WERI-Rb-1 (cell line): Measurements from ENCODE around the gene PHYH.
"Not testable (repeated sequence)": the region's sequence is repeated elsewhere in the genome, so short reads cannot be mapped to it uniquely, and the experiment has no call there.

Source experiments
- DNase-seq: peaks from one replicate; pipeline ENCODE4 v3.0.0-alpha.2; 2020
- H3K27ac ChIP-seq: fragments of 250-450 bp; sonication (Bioruptor Pico); 2 replicates; pipeline ENCODE4 v1.5.1; 2020; ENCODE audit warnings: mild to moderate bottlenecking, moderate library complexity
- H3K27me3 ChIP-seq: fragments of 250-450 bp; sonication (Bioruptor Pico); 2 replicates; pipeline ENCODE4 v1.5.1; 2021; ENCODE audit warnings: mild to moderate bottlenecking, low read depth, moderate library complexity; ENCODE audit not compliant: insufficient read depth, severe bottlenecking
- H3K36me3 ChIP-seq: fragments of 250-450 bp; sonication (Bioruptor Pico); 2 replicates; pipeline ENCODE4 v1.5.1; 2020; ENCODE audit warnings: mild to moderate bottlenecking, moderate library complexity
- H3K4me3 ChIP-seq: 2 replicates; pipeline ENCODE4 v1.5.1; 2011; ENCODE audit warnings: low read depth, mild to moderate bottlenecking, control low read depth, low read length
- H3K9me3 ChIP-seq: fragments of 250-450 bp; sonication (Bioruptor Pico); 2 replicates; pipeline ENCODE4 v1.5.1; 2021; ENCODE audit warnings: mild to moderate bottlenecking, moderate library complexity; ENCODE audit not compliant: severe bottlenecking
- TF ChIP-seq, protein P1 (sequence below): IDR thresholded peaks from 2 replicates; pipeline ENCODE4 v1.5.1; 2011; ENCODE audit warnings: low read depth, mild to moderate bottlenecking, control low read depth, inconsistent platforms, low read length

PHYH gene

DNA sequence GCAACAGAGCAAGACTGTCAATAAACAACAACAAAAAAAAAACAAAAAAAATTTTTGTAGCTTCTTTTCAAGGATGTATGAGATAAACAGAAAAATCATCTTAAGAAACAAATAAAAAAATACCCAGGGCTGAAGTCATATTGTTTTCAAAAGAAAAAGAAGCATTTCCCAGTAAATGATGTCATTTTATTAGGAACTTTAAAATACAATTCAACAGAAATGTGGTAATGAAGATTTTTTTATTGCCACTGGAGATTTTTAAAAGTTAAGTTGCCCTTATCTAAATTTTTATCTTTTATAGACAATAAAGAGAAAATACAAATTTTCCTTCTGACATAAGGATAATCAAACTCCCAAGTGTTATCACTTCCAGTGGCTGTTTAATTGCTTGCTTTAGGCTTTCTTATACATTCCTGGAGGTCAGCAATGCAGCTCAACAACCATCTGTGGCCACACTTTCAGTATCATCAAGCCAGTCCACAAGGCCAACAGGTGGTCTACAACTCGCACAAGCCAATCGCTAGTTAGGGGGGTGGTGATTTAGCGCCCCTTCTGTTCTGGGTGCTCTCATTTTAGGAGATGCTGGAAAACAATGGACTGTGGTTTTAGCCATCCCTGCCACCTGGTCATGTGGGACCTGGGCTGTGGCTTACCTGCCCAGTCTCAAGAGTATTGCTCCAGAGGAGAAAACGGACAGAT is 37.4 kb upstream of the PHYH start:
- no peak for DNase-seq
- no peak overlapping the region for H3K4me3 ChIP-seq
- H3K27ac ChIP-seq = no peak overlapping the region
- H3K36me3 ChIP-seq = peaks cover 9% of the 10 kb centered on the region; the same call in 1 of the 2 replicates
- no peaks in the 10 kb centered on the region for H3K27me3 ChIP-seq
- TF ChIP-seq, protein P1, sequence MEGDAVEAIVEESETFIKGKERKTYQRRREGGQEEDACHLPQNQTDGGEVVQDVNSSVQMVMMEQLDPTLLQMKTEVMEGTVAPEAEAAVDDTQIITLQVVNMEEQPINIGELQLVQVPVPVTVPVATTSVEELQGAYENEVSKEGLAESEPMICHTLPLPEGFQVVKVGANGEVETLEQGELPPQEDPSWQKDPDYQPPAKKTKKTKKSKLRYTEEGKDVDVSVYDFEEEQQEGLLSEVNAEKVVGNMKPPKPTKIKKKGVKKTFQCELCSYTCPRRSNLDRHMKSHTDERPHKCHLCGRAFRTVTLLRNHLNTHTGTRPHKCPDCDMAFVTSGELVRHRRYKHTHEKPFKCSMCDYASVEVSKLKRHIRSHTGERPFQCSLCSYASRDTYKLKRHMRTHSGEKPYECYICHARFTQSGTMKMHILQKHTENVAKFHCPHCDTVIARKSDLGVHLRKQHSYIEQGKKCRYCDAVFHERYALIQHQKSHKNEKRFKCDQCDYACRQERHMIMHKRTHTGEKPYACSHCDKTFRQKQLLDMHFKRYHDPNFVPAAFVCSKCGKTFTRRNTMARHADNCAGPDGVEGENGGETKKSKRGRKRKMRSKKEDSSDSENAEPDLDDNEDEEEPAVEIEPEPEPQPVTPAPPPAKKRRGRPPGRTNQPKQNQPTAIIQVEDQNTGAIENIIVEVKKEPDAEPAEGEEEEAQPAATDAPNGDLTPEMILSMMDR = no peak
- H3K9me3 ChIP-seq = no peaks in the 10 kb centered on the region

DNA sequence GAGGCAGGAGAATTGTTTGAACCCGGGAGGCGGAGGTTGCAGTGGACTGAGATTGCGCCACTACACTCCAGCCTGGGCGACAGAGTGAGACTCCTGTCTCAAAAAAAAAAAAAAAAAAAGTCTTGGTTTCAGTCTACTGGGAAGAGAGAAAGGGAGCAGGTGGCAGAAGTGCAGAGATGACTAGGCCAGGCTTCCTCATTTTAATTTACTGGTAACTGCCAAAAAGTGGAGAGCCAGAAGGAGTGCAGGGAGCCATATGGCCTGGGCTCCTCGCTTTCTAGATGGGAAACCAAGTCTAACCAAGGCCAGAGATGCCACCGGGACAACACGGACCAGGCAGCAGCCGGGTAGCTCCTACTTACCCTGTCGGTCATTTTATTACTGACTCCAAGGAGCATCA is 36.0 kb upstream of the PHYH start:
- H3K4me3 ChIP-seq = no peak overlapping the region
- H3K9me3 ChIP-seq = no peaks in the 10 kb centered on the region
- TF ChIP-seq, protein P1 = no peak
- peaks cover 20% of the 10 kb centered on the region for H3K36me3 ChIP-seq
- no peak for DNase-seq
- no peak overlapping the region for H3K27ac ChIP-seq
- no peaks in the 10 kb centered on the region for H3K27me3 ChIP-seq

DNA sequence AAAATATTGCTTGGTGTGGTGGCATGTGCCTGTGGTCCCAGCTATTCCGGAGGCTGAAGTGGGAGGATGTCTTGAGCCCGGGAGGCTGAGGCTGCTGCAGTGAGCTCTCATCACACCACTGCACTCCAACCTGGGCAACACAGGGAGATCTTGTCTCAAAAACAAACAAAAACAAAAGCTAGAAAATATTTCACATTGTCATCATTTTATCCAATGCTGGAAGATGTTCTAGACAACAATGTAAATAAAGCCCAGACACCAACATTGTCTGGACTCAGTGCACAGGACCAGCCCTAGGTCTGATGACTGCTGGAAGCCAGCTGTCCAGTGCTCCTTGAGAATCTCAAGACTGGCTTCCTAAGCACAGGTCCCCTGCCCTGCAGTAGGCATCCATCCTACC is 34.7 kb upstream of the PHYH start:
- Histone ChIP-seq H3K27me3 (no peaks in the 10 kb centered on the region), H3K36me3 (peaks cover 21% of the 10 kb centered on the region), H3K4me3 (no peak overlapping the region), H3K9me3 (no peaks in the 10 kb centered on the region), H3K27ac (no peak overlapping the region)
- no peak for DNase-seq
- TF ChIP-seq, protein P1 = no peak

DNA sequence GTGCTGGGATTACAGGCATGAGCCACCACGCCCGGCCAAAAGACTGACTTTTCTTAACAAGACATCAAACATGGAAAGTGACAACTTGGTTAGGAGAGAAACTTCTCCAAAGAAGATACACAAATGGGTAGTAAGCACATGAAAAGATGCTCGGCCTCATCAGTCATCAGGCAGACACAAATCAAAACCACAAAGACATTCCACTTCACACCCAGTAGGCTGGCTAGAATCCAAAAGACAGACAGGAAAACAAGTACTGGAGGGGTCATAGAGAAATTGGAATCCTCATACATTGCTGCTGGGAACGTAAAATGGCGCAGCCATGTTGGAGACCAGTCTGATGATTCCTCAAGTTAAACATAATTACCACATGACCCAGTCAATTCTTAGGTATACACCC is 31.8 kb upstream of the PHYH start:
- TF ChIP-seq, protein P1 = no peak
- Histone ChIP-seq H3K4me3 (no peak overlapping the region), H3K9me3 (no peaks in the 10 kb centered on the region), H3K27me3 (no peaks in the 10 kb centered on the region), H3K27ac (no peak overlapping the region), H3K36me3 (peaks cover 29% of the 10 kb centered on the region)
- DNase-seq = no peak

DNA sequence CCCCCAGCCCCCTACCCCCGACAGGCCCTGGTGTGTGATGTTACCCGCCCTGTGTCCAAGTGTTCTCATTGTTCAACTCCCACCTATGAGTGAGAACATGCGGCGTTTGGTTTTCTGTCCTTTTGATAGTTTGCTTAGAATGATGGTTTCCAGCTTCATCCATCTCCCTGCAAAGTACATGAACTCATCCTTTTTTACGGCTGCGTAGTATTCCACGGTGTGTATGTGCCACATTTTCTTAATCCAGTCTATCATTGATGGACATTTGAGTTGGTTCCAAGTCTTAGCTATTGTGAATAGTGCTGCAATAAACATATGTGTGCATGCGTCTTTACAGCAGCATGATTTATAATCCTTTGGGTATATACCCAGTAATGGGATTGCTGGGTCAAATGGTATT is 31.1 kb upstream of the PHYH start:
- H3K27me3 ChIP-seq, H3K4me3 ChIP-seq, H3K9me3 ChIP-seq, DNase-seq, H3K27ac ChIP-seq: not testable (repeated sequence)
- peaks cover 31% of the 10 kb centered on the region for H3K36me3 ChIP-seq

DNA sequence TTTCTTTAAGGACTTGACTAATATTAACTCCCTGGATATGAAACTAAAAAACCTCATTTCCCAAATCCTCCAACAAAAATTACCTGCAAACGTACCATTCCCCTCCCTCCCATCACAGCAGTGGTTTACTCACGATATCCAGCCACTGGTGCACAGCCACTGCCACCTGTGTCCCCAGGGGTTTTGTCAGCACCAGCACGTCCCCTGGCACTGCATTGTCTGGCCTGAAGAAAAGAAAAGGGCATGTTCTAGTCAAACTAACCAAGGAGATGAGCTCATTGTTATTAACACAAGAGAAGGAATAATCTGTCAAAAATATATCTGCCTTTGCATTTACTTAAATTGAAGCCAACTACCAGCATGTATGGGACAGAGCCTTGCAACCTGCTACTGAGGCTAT is 29.7 kb upstream of the PHYH start:
- TF ChIP-seq, protein P1 = no peak
- Histone ChIP-seq H3K27me3 (no peaks in the 10 kb centered on the region), H3K9me3 (no peaks in the 10 kb centered on the region), H3K36me3 (peaks cover 31% of the 10 kb centered on the region), H3K27ac (no peak overlapping the region), H3K4me3 (no peak overlapping the region)
- DNase-seq = no peak
